Middle frontal gyrus (tissue), 1 donor: ENCODE results near the gene SLC25A30.
"Not testable (repeated sequence)": the region's sequence is repeated elsewhere in the genome, so short reads cannot be mapped to it uniquely, and the experiment has no call there.

Experiments
- DNase-seq: peaks from one replicate; pipeline ENCODE4 v3.0.0-alpha.2; 2015; ENCODE audit warnings: low spot score; ENCODE audit errors: extremely low spot score

The SLC25A30 gene

GRCh38 chr13:45432737-45433380, 14.7 kb upstream of the SLC25A30 start:
- no peak for DNase-seq

GRCh38 chr13:45426056-45426841, 8.1 kb upstream of the SLC25A30 start:
- not testable (repeated sequence) for DNase-seq

GRCh38 chr13:45422731-45423292, 4.6 kb upstream of the SLC25A30 start:
- DNase-seq = no peak

- DNase-seq = no peak
These were observed 1.8 kb upstream of the SLC25A30 start for GRCh38 chr13:45419945-45420344.

GRCh38 chr13:45419389-45419788, 1.2 kb upstream of the SLC25A30 start:
- DNase-seq = not testable (repeated sequence)

GRCh38 chr13:45416516-45417128, 1.6 kb downstream of the SLC25A30 start:
- no peak for DNase-seq

GRCh38 chr13:45415112-45415511, 3.1 kb downstream of the SLC25A30 start:
- no peak for DNase-seq

GRCh38 chr13:45413826-45414307, 4.3 kb downstream of the SLC25A30 start:
- DNase-seq = no peak

GRCh38 chr13:45412274-45413049, 5.7 kb downstream of the SLC25A30 start:
- no peak for DNase-seq

GRCh38 chr13:45411631-45412030, 6.5 kb downstream of the SLC25A30 start:
- DNase-seq = no peak

GRCh38 chr13:45411221-45411620, 7.0 kb downstream of the SLC25A30 start:
- no peak for DNase-seq

GRCh38 chr13:45410466-45410865, 7.7 kb downstream of the SLC25A30 start:
- DNase-seq = no peak

GRCh38 chr13:45410001-45410400, 8.2 kb downstream of the SLC25A30 start:
- DNase-seq = no peak

GRCh38 chr13:45406421-45406820, 11.8 kb downstream of the SLC25A30 start:
- no peak for DNase-seq

GRCh38 chr13:45403081-45403480, 15.1 kb downstream of the SLC25A30 start:
- no peak for DNase-seq

- DNase-seq = no peak
These were observed 15.5 kb downstream of the SLC25A30 start for GRCh38 chr13:45402641-45403040.

GRCh38 chr13:45401314-45401713, 16.9 kb downstream of the SLC25A30 start:
- no peak for DNase-seq

GRCh38 chr13:45398877-45399276, 19.3 kb downstream of the SLC25A30 start:
- DNase-seq = no peak

GRCh38 chr13:45396533-45397095, 21.6 kb downstream of the SLC25A30 start:
- no peak for DNase-seq

GRCh38 chr13:45393941-45394570, 24.1 kb downstream of the SLC25A30 start:
- no peak for DNase-seq
